Measurements from ENCODE around the gene OR52N4. TPM values are rescaled to one million over a fixed set of nuclear protein-coding genes. Genes with fewer than 3 reads are reported as not detected.
"Not testable (repeated sequence)": the region's sequence is repeated elsewhere in the genome, so short reads cannot be mapped to it uniquely, and the experiment has no call there.

OR52N4 gene
- total RNA-seq: not detected
- long read RNA-seq: 0 reads

GRCh38 chr11:5753943-5754342 is at the start of gene OR52N4:
Gene OR52N4, plus strand, starts transcription at chr11:5754243. Its CDS starts 498 bp downstream, at chr11:5754741.
- ATAC-seq (no peak), DNase-seq (no peak)
- intact Hi-C loops (cut with DNase I, micrococcal nuclease): no loop called here

GRCh38 chr11:5705688-5706087 is 48.4 kb upstream of the OR52N4 start:
- intact Hi-C loops (cut with DNase I, micrococcal nuclease): no loop called here
- ATAC-seq (no peak), DNase-seq (no peak)

- intact Hi-C loops (cut with DNase I, micrococcal nuclease): no loop called here
- ATAC-seq: peak; percentile 31
Observed at GRCh38 chr11:5712507-5712906, 41.5 kb upstream of the OR52N4 start.

GRCh38 chr11:5713695-5714094 is 40.3 kb upstream of the OR52N4 start:
- ATAC-seq: no peak
- DNase-seq: no peak
- intact Hi-C loops (cut with DNase I, micrococcal nuclease): no loop called here

More at GRCh38 chr11:5712507-5712906, 41.5 kb upstream of the OR52N4 start:
- DNase-seq: no peak

- DNase-seq; ATAC-seq; intact Hi-C loops (cut with DNase I, micrococcal nuclease): not testable (repeated sequence)
Observed at GRCh38 chr11:5716518-5716917, 37.5 kb upstream of the OR52N4 start.

GRCh38 chr11:5719703-5720495 is 34.1 kb upstream of the OR52N4 start:
- no peak for DNase-seq
- ATAC-seq: no peak
- intact Hi-C loops (cut with DNase I, micrococcal nuclease): no loop called here

- no peak for ATAC-seq
Observed at GRCh38 chr11:5722622-5723021, 31.4 kb upstream of the OR52N4 start.

GRCh38 chr11:5726351-5726750 is 27.7 kb upstream of the OR52N4 start:
- ATAC-seq (no peak), DNase-seq (no peak)
- intact Hi-C loops (cut with DNase I, micrococcal nuclease): no loop called here

More at GRCh38 chr11:5722622-5723021, 31.4 kb upstream of the OR52N4 start:
- intact Hi-C loops (cut with DNase I, micrococcal nuclease): no loop called here
- no peak for DNase-seq

- intact Hi-C loops (cut with DNase I, micrococcal nuclease): no loop called here
- no peak for ATAC-seq
Observed at GRCh38 chr11:5727691-5728090, 26.4 kb upstream of the OR52N4 start.

GRCh38 chr11:5736396-5736795 is 17.6 kb upstream of the OR52N4 start, which contains the start of gene OR56B1:
Gene OR56B1, plus strand, starts transcription at chr11:5736448. Its CDS starts 69 bp downstream, at chr11:5736517.
- intact Hi-C loops (cut with DNase I, micrococcal nuclease): no loop called here
- no peak for DNase-seq
- ATAC-seq: no peak

More at GRCh38 chr11:5727691-5728090, 26.4 kb upstream of the OR52N4 start:
- no peak for DNase-seq

- no peak for DNase-seq
- intact Hi-C loops (cut with DNase I, micrococcal nuclease): no loop called here
- ATAC-seq: no peak
Observed at GRCh38 chr11:5737091-5737490, 17.0 kb upstream of the OR52N4 start.

GRCh38 chr11:5737670-5738392 is 16.2 kb upstream of the OR52N4 start:
- DNase-seq: no peak
- intact Hi-C loops (cut with DNase I, micrococcal nuclease): no loop called here
- no peak for ATAC-seq

GRCh38 chr11:5738431-5738830 is 15.6 kb upstream of the OR52N4 start:
- intact Hi-C loops (cut with DNase I, micrococcal nuclease): no loop called here
- no peak for ATAC-seq

GRCh38 chr11:5746614-5747013 is 7.4 kb upstream of the OR52N4 start:
- DNase-seq (no peak), ATAC-seq (no peak)
- intact Hi-C loops (cut with DNase I, micrococcal nuclease): no loop called here

More at GRCh38 chr11:5738431-5738830, 15.6 kb upstream of the OR52N4 start:
- no peak for DNase-seq

GRCh38 chr11:5749836-5750235 is 4.2 kb upstream of the OR52N4 start:
- intact Hi-C loops (cut with DNase I, micrococcal nuclease): no loop called here

GRCh38 chr11:5767056-5767455 is 13.0 kb downstream of the OR52N4 start:
- ATAC-seq: no peak
- DNase-seq: no peak
- intact Hi-C loops (cut with DNase I, micrococcal nuclease): no loop called here

More at GRCh38 chr11:5749836-5750235, 4.2 kb upstream of the OR52N4 start:
- ATAC-seq (no peak), DNase-seq (no peak)

- ATAC-seq (no peak), DNase-seq (no peak)
- intact Hi-C loops (cut with DNase I, micrococcal nuclease): no loop called here
Observed at GRCh38 chr11:5783255-5783654, 29.2 kb downstream of the OR52N4 start, which contains the start of gene OR52N5. Gene OR52N5, minus strand, starts transcription at chr11:5783355. Its CDS starts 4,721 bp downstream, at chr11:5778634.

GRCh38 chr11:5791165-5791564 is 37.1 kb downstream of the OR52N4 start, which contains the start of gene OR52N1:
Gene OR52N1, minus strand, starts transcription at chr11:5791265. Its CDS starts 2,449 bp downstream, at chr11:5788816.
- DNase-seq (no peak), ATAC-seq (no peak)
- intact Hi-C loops (cut with DNase I, micrococcal nuclease): no loop called here

- ATAC-seq (no peak), DNase-seq (no peak)
- intact Hi-C loops (cut with DNase I, micrococcal nuclease): no loop called here
Observed at GRCh38 chr11:5796541-5796940, 42.5 kb downstream of the OR52N4 start.

- DNase-seq: no peak
- intact Hi-C loops (cut with DNase I, micrococcal nuclease): loop anchor here in 1 of 2 donors (10.0 kb wide), 1 partner anchor 679 kb away; no protein-coding TSS in a partner anchor
- ATAC-seq: no peak
Observed at GRCh38 chr11:5803982-5804381, 49.9 kb downstream of the OR52N4 start.
